ENCODE results near the gene HPCAL1. TPM values are rescaled to one million over a fixed set of nuclear protein-coding genes. Genes with fewer than 3 reads are reported as not detected.

HPCAL1 gene
- total RNA-seq, 1 donor from 2014 or later, result 3.7 TPM

GRCh38 chr2:10368491-10369231 lies 66.0 kb downstream of the HPCAL1 start:
- H3K79me2 ChIP-seq (ENCODE audit: low read depth), result no peaks in the 10 kb centered on the region
- no peak overlapping the region for H3K9ac ChIP-seq
- no peak overlapping the region for H3K4me3 ChIP-seq
- no peak overlapping the region for H3K4me2 ChIP-seq
- no peaks in the 10 kb centered on the region for H3K27me3 ChIP-seq
- no peaks in the 10 kb centered on the region for H3K36me3 ChIP-seq
- no peak for TF ChIP-seq EZH2 (IDR thresholded peaks at IDR 0.05)
- no peak for TF ChIP-seq CTCF (IDR thresholded peaks at IDR 0.05)
- TF ChIP-seq EZH2phosphoT487 (IDR thresholded peaks at IDR 0.05), result no peak
- no peaks in the 10 kb centered on the region for H4K20me1 ChIP-seq (ENCODE audit: low read depth)
- H3F3A ChIP-seq (ENCODE audit: low read depth), result no peaks in the 10 kb centered on the region
- Mint-ChIP-seq H3K4me3 (no peak overlapping the region), H3K4me1 (peaks cover 28% of the 10 kb centered on the region), H3K9me3 (no peaks in the 10 kb centered on the region), H3K36me3 (no peaks in the 10 kb centered on the region), H3K27me3 (ENCODE audit: insufficient read depth, low read depth) (peaks cover 7% of the 10 kb centered on the region), H3K27ac (no peak overlapping the region)
- peaks cover 6% of the 10 kb centered on the region for H3K4me1 ChIP-seq
- H3K27ac ChIP-seq, result no peak overlapping the region
- no peaks in the 10 kb centered on the region for H3K9me3 ChIP-seq (ENCODE audit: low read depth)
- DNase-seq (ENCODE audit: low spot score), result no peak
- H2AFZ ChIP-seq (replicated peaks), result no peak overlapping the region

GRCh38 chr2:10369269-10370255 lies 66.9 kb downstream of the HPCAL1 start:
- H2AFZ ChIP-seq (replicated peaks), result no peak overlapping the region
- no peak overlapping the region for H3K4me3 ChIP-seq
- no peak overlapping the region for H3K4me3 Mint-ChIP-seq
- H3K4me2 ChIP-seq, result no peak overlapping the region
- no peak for DNase-seq (ENCODE audit: low spot score)
- no peaks in the 10 kb centered on the region for H4K20me1 ChIP-seq (ENCODE audit: low read depth)
- no peaks in the 10 kb centered on the region for H3K36me3 Mint-ChIP-seq
- H3K27me3 Mint-ChIP-seq (ENCODE audit: insufficient read depth, low read depth), result peaks cover 7% of the 10 kb centered on the region
- H3K27ac ChIP-seq, result no peak overlapping the region
- H3K9me3 ChIP-seq (ENCODE audit: low read depth), result no peaks in the 10 kb centered on the region
- peaks cover 33% of the 10 kb centered on the region for H3K4me1 Mint-ChIP-seq
- H3K79me2 ChIP-seq (ENCODE audit: low read depth), result no peaks in the 10 kb centered on the region
- peaks cover 6% of the 10 kb centered on the region for H3K4me1 ChIP-seq
- H3K36me3 ChIP-seq, result no peaks in the 10 kb centered on the region
- TF ChIP-seq EZH2phosphoT487 (IDR thresholded peaks at IDR 0.05) (no peak), CTCF (IDR thresholded peaks at IDR 0.05) (no peak), EZH2 (IDR thresholded peaks at IDR 0.05) (no peak)
- H3K27ac Mint-ChIP-seq, result peak overlapping the region; percentile 69
- no peaks in the 10 kb centered on the region for H3F3A ChIP-seq (ENCODE audit: low read depth)
- H3K9me3 Mint-ChIP-seq, result no peaks in the 10 kb centered on the region
- H3K9ac ChIP-seq, result no peak overlapping the region
- H3K27me3 ChIP-seq, result no peaks in the 10 kb centered on the region

GRCh38 chr2:10370390-10370789 lies 67.7 kb downstream of the HPCAL1 start:
- Mint-ChIP-seq H3K9me3 (no peaks in the 10 kb centered on the region), H3K27ac (peak overlapping the region; percentile 69), H3K4me3 (no peak overlapping the region), H3K4me1 (peaks cover 41% of the 10 kb centered on the region), H3K36me3 (no peaks in the 10 kb centered on the region), H3K27me3 (ENCODE audit: insufficient read depth, low read depth) (peaks cover 4% of the 10 kb centered on the region)
- Histone ChIP-seq H3K4me1 (peaks cover 9% of the 10 kb centered on the region), H3K79me2 (ENCODE audit: low read depth) (no peaks in the 10 kb centered on the region), H4K20me1 (ENCODE audit: low read depth) (no peaks in the 10 kb centered on the region), H3F3A (ENCODE audit: low read depth) (no peaks in the 10 kb centered on the region), H2AFZ (replicated peaks) (no peak overlapping the region), H3K27ac (no peak overlapping the region), H3K36me3 (no peaks in the 10 kb centered on the region), H3K4me2 (no peak overlapping the region), H3K4me3 (no peak overlapping the region), H3K9me3 (ENCODE audit: low read depth) (no peaks in the 10 kb centered on the region), H3K9ac (no peak overlapping the region), H3K27me3 (no peaks in the 10 kb centered on the region)
- TF ChIP-seq EZH2 (IDR thresholded peaks at IDR 0.05) (no peak), CTCF (IDR thresholded peaks at IDR 0.05) (no peak), EZH2phosphoT487 (IDR thresholded peaks at IDR 0.05) (no peak)
- no peak for DNase-seq (ENCODE audit: low spot score)

Data from neural progenitor cell (in vitro differentiated cells).